Stomach (tissue), 4 donors: Measurements from ENCODE around the gene KIAA1958.

ENCODE experiments used
- CTCF ChIP-seq, 7 experiments: fragments of 450-650 bp in 4 of 7; fragments of 200-600 bp in 3 of 7; sonication (generic) in 3 of 7; IDR thresholded peaks; one replicate each; pipeline ENCODE4 v1.5.1; 2016 to 2019; ENCODE audit warnings: antibody characterized with exemption in 7 of 7, control low read depth in 2 of 7, mild to moderate bottlenecking in 1 of 7
- EP300 ChIP-seq: sonication (generic); formaldehyde crosslinking; IDR thresholded peaks from one replicate; pipeline ENCODE4 v1.6.1; 2017; ENCODE audit warnings: antibody characterized with exemption
- POLR2A ChIP-seq, 4 donors: fragments of 450-650 bp; IDR thresholded peaks; one replicate each; pipeline ENCODE4 v1.6.1; 2016; ENCODE audit warnings: antibody characterized with exemption in 4 of 4, control low read depth in 2 of 4, mild to moderate bottlenecking in 1 of 4, moderate library complexity in 1 of 4

GRCh38 chr9:112618385-112619009 lies 131.9 kb downstream of the KIAA1958 start:
- TF ChIP-seq POLR2A (IDR thresholded peaks at IDR 0.05): no peak
- TF ChIP-seq EP300: no peak
- TF ChIP-seq CTCF (IDR thresholded peaks at IDR 0.05): no peak
